SU-DHL-6 (cell line): ENCODE measurements around the gene CAMK1D.
"Not testable (repeated sequence)": the region's sequence is repeated elsewhere in the genome, so short reads cannot be mapped to it uniquely, and the experiment has no call there.

Experiments used
- H2AFZ ChIP-seq: fragments of 200-600 bp; sonication (generic); 2 replicates; pipeline ENCODE4 v1.6.1; 2014; ENCODE audit warnings: low read depth, mild to moderate bottlenecking, moderate library complexity, mixed read lengths, antibody characterized with exemption, low read length; ENCODE audit not compliant: severe bottlenecking
- H3F3A ChIP-seq: fragments of 200-600 bp; shearing (Covaris generic); 2 replicates; pipeline ENCODE4 v1.6.0; 2016; ENCODE audit warnings: antibody characterized with exemption, mild to moderate bottlenecking; ENCODE audit not compliant: insufficient read depth
- H3K27ac ChIP-seq: fragments of 200-600 bp; sonication (generic); 2 replicates; pipeline ENCODE4 v1.5.1; 2016; ENCODE audit warnings: low read depth, mild to moderate bottlenecking, low read length, moderate library complexity, mixed read lengths
- H3K27me3 ChIP-seq: fragments of 200-600 bp; sonication (generic), shearing (Covaris generic); 2 replicates; pipeline ENCODE4 v1.6.0; 2014; ENCODE audit warnings: mild to moderate bottlenecking, low read length
- H3K36me3 ChIP-seq: fragments of 200-600 bp; sonication (generic); 2 replicates; pipeline ENCODE4 v1.6.1; 2014; ENCODE audit warnings: mild to moderate bottlenecking, low read length, mixed read lengths
- H3K4me2 ChIP-seq: fragments of 300-600, 200-600 bp; shearing (Covaris generic), sonication (generic); 2 replicates; pipeline ENCODE4 v1.6.0; 2014; ENCODE audit warnings: low read length, low read depth, mild to moderate bottlenecking; ENCODE audit not compliant: poor library complexity, severe bottlenecking
- H3K4me3 ChIP-seq: fragments of 200-600 bp; sonication (generic); 2 replicates; pipeline ENCODE4 v1.5.1; 2014; ENCODE audit warnings: antibody characterized with exemption, low read length, mild to moderate bottlenecking, mixed read lengths; ENCODE audit not compliant: insufficient read depth, poor library complexity, severe bottlenecking
- H3K79me2 ChIP-seq: fragments of 200-600 bp; sonication (generic); 2 replicates; pipeline ENCODE4 v1.6.1; 2014; ENCODE audit warnings: mild to moderate bottlenecking, low read length, moderate library complexity; ENCODE audit not compliant: insufficient read depth
- H3K9ac ChIP-seq: fragments of 200-600 bp; sonication (generic); 2 replicates; pipeline ENCODE4 v1.7.0; 2014; ENCODE audit warnings: mild to moderate bottlenecking, low read length
- H3K9me2 ChIP-seq: fragments of 200-600 bp; sonication (generic); replicated peaks from 2 replicates; pipeline ENCODE4 v1.6.1; 2014; ENCODE audit warnings: low read length; ENCODE audit not compliant: insufficient read depth
- H3K9me3 ChIP-seq: fragments of 200-600 bp; sonication (generic); 2 replicates; pipeline ENCODE4 v1.6.1; 2014; ENCODE audit warnings: low read length, mixed read lengths; ENCODE audit not compliant: insufficient read depth
- H4K20me1 ChIP-seq: fragments of 200-600 bp; sonication (generic); 2 replicates; pipeline ENCODE4 v1.6.1; 2014; ENCODE audit warnings: low read depth, mild to moderate bottlenecking, antibody characterized with exemption, low read length, moderate library complexity, mixed read lengths
- EZH2phosphoT487 ChIP-seq: fragments of 200-600 bp; sonication (generic), shearing (Covaris generic); conservative IDR thresholded peaks from 2 replicates; pipeline ENCODE4 v1.6.1; 2018; ENCODE audit warnings: mild to moderate bottlenecking, antibody characterized with exemption, low read length, moderate library complexity, mixed read lengths
- TF ChIP-seq, protein P1 (sequence below): fragments of 200-600 bp; sonication (generic); IDR thresholded peaks from one replicate; pipeline ENCODE4 v1.5.1; 2017; ENCODE audit warnings: antibody characterized with exemption, mild to moderate bottlenecking, low read length, moderate library complexity; ENCODE audit not compliant: insufficient read depth, poor library complexity, severe bottlenecking

Gene CAMK1D

DNA sequence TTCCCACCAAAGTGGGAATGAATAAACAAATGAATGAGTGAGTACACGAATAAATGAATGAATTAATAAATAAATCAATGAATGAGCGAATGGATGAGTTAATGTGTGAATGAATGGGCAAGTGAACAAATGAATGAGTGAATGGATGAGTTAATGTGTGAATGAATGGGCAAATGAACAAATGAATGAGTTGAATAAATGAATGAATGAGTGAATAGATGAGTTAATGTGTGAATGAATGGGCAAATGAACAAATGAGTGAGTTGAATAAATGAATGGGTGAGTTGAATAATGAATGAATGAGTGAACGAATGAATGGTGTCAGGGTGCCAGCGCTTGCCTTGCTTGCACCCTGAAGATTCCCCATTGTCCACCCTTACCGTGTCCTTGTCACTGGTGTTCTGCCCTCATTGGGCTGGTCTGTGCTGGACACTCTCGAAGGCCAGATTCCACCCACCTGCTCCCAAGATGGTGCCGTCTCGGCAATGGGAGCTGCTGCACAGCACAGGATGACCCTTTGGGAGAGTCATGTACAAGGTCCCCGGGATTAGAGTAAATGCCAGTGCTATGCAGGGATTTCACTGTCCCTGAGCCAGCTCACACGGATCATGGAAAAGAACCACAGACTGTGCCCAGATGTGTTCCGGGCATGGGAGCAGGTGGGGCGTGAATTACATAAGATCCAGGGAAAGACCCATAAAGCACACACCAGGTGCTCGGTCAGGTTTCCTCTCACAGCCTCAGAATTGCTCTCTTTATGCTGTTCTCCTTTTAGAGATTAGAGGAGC, 83.2 kb downstream of the CAMK1D start:
- H3K9me3 ChIP-seq, result no peaks in the 10 kb centered on the region
- H4K20me1 ChIP-seq, result no peaks in the 10 kb centered on the region; the same call in 1 of the 2 replicates
- no peak overlapping the region for H3K9ac ChIP-seq
- no peak overlapping the region for H3K4me2 ChIP-seq
- no peak overlapping the region for H3K4me3 ChIP-seq
- H2AFZ ChIP-seq, result no peak overlapping the region
- H3K27ac ChIP-seq, result no peak overlapping the region
- H3K36me3 ChIP-seq, result no peaks in the 10 kb centered on the region
- TF ChIP-seq, protein P1, sequence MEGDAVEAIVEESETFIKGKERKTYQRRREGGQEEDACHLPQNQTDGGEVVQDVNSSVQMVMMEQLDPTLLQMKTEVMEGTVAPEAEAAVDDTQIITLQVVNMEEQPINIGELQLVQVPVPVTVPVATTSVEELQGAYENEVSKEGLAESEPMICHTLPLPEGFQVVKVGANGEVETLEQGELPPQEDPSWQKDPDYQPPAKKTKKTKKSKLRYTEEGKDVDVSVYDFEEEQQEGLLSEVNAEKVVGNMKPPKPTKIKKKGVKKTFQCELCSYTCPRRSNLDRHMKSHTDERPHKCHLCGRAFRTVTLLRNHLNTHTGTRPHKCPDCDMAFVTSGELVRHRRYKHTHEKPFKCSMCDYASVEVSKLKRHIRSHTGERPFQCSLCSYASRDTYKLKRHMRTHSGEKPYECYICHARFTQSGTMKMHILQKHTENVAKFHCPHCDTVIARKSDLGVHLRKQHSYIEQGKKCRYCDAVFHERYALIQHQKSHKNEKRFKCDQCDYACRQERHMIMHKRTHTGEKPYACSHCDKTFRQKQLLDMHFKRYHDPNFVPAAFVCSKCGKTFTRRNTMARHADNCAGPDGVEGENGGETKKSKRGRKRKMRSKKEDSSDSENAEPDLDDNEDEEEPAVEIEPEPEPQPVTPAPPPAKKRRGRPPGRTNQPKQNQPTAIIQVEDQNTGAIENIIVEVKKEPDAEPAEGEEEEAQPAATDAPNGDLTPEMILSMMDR, result no peak
- TF ChIP-seq EZH2phosphoT487, result no peak
- H3K27me3 ChIP-seq, result no peaks in the 10 kb centered on the region
- H3K79me2 ChIP-seq, result peaks cover 89% of the 10 kb centered on the region
- no peaks in the 10 kb centered on the region for H3K9me2 ChIP-seq
- no peaks in the 10 kb centered on the region; the same call in 1 of the 2 replicates for H3F3A ChIP-seq

DNA sequence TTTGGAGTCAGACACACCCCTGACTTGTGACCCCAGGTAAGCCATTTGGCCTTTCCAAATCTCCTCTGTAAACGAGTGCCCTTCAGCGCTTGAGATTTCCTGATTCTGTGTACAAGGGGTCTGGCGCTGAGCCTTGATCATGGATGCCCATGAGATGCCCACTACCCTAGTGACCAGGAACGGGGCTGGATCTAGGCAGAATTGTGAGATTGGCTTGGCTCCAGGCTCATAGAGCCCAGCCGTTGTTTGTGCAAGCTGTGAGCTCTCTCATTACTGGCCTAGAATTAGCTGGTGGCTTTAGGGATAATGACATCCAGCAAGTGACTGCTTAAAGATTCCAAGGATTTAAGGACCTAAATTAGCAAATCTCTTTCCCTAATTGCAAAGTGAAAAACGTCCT, 84.9 kb downstream of the CAMK1D start:
- peaks cover 3% of the 10 kb centered on the region; the same call in 1 of the 2 replicates for H4K20me1 ChIP-seq
- no peak overlapping the region for H3K9ac ChIP-seq
- H3K36me3 ChIP-seq, result 0 out of 2 replicates have a peak, but pooled peaks cover 7% of the 10 kb centered on the region
- H3K4me3 ChIP-seq, result no peak overlapping the region
- TF ChIP-seq EZH2phosphoT487, result no peak
- TF ChIP-seq, protein P1, result no peak
- no peak overlapping the region for H3K27ac ChIP-seq
- 0 out of 2 replicates have a peak, but pooled peaks cover 3% of the 10 kb centered on the region for H3K9me3 ChIP-seq
- no peaks in the 10 kb centered on the region for H3K27me3 ChIP-seq
- no peak overlapping the region for H2AFZ ChIP-seq
- H3F3A ChIP-seq, result no peaks in the 10 kb centered on the region; the same call in 1 of the 2 replicates
- H3K9me2 ChIP-seq, result no peaks in the 10 kb centered on the region
- no peak overlapping the region for H3K4me2 ChIP-seq
- H3K79me2 ChIP-seq, result peaks cover 93% of the 10 kb centered on the region

DNA sequence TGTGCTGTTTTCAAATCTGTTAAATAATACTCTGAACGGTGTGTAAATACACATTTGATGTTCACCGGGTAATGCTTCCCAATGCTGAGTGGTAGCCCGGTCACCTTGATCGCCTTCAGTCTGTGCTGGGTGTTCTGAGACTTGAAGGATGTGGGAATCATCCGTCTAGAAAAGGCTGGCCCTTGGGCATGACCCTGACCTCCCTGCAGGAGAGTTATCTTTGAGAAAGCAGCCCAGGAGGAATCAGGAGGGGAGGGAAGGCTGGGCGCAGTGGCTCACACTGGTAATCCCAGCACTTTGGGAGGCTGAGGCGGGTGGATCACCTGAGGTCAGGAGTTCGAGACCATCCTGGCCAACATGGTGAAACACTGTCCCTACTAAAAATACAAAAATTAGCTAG, 85.3 kb downstream of the CAMK1D start:
- H3K4me3 ChIP-seq, H4K20me1 ChIP-seq, H3K27ac ChIP-seq, H3K9me3 ChIP-seq, H2AFZ ChIP-seq, H3K9ac ChIP-seq, H3K27me3 ChIP-seq, H3K36me3 ChIP-seq, H3K4me2 ChIP-seq, H3K9me2 ChIP-seq, H3F3A ChIP-seq: not testable (repeated sequence)
- H3K79me2 ChIP-seq, result peaks cover 94% of the 10 kb centered on the region

- Histone ChIP-seq H3F3A (no peaks in the 10 kb centered on the region; the same call in 1 of the 2 replicates), H3K4me2 (no peak overlapping the region), H3K4me3 (no peak overlapping the region), H3K9me3 (0 out of 2 replicates have a peak, but pooled peaks cover 6% of the 10 kb centered on the region), H3K79me2 (peaks cover 94% of the 10 kb centered on the region), H3K9me2 (no peaks in the 10 kb centered on the region), H2AFZ (no peak overlapping the region), H3K27me3 (no peaks in the 10 kb centered on the region), H4K20me1 (peaks cover 4% of the 10 kb centered on the region; the same call in 1 of the 2 replicates), H3K9ac (no peak overlapping the region), H3K36me3 (0 out of 2 replicates have a peak, but pooled peaks cover 9% of the 10 kb centered on the region), H3K27ac (no peak overlapping the region)
- TF ChIP-seq, protein P1, result no peak
- no peak for TF ChIP-seq EZH2phosphoT487
These were observed 86.0 kb downstream of the CAMK1D start for GRCh38 chr10:12435348-12435747.
